Activated CD4-positive, alpha-beta T cell treated with anti-CD3 and anti-CD28 coated beads, Interleukin-2, amount 10 ng/mL, durations not matched to agents 7 days and 5 days (primary cell): Measurements from ENCODE around the gene CLDND1. TPM values are rescaled to one million over a fixed set of nuclear protein-coding genes. Genes with fewer than 3 reads are reported as not detected.
A peak's percentile ranks its signal among the peaks of the same experiment; 100 is the strongest.

ENCODE experiments used
- CTCF ChIA-PET: fragments of 350-600 bp; sonication (Branson Sonifier 250); formaldehyde crosslinking; loops from one replicate; lab custom pipeline; 2021; ENCODE audit warnings: antibody characterized with exemption; lab: Charles Lee
- POLR2A ChIA-PET: fragments of 350-600 bp; sonication (Branson Sonifier 250); formaldehyde crosslinking; loops from one replicate; lab custom pipeline; 2021; ENCODE audit warnings: antibody characterized with exemption; lab: Charles Lee
- DNase-seq: peaks from one replicate; pipeline ENCODE4 v3.0.0-alpha.2; 2020
- H3K27ac Mint-ChIP-seq: one replicate; pipeline ENCODE4 v1.8.0; 2021; ENCODE audit warnings: mild to moderate bottlenecking, moderate library complexity, mixed read lengths
- H3K27me3 Mint-ChIP-seq: one replicate; pipeline ENCODE4 v1.8.0; 2021; ENCODE audit warnings: mixed read lengths
- H3K36me3 Mint-ChIP-seq: one replicate; pipeline ENCODE4 v1.8.0; 2021; ENCODE audit warnings: low read depth, mixed read lengths
- H3K4me1 Mint-ChIP-seq: one replicate; pipeline ENCODE4 v1.8.0; 2021; ENCODE audit warnings: mixed read lengths
- H3K4me3 Mint-ChIP-seq: one replicate; pipeline ENCODE4 v1.8.0; 2021; ENCODE audit warnings: mild to moderate bottlenecking, moderate library complexity, mixed read lengths
- H3K9me3 Mint-ChIP-seq: one replicate; pipeline ENCODE4 v1.8.0; 2021; ENCODE audit warnings: mixed read lengths
- total RNA-seq, 2 experiments: library from RNA; stranded (reverse); gene quantifications; one replicate each; pipeline ENCODE4 v1.2.3, GENCODE V29; 2021

The CLDND1 gene
- total RNA-seq, 2 experiments from 2014 or later = 399 to 432 TPM

DNA sequence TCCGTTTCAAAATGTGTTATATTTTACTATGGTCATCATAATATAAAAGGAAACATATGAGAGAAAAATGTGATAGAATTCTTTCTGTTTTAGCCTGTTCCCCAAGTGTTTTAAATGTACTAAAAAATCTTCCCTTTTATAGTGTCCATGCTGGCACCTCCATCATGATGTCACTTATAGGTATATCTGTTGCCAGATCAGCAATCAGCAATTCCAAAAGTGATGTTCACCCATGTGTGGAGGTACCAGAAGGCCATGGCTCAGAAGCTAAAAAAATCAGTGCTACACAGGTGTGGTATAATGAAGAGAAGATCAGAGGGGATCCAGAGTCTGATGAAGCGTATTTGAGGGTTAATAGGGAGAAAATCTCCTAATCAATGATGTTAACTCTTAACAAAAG lies 8.0 kb upstream of the CLDND1 start:
- peaks cover 56% of the 10 kb centered on the region for H3K4me1 Mint-ChIP-seq
- no peaks in the 10 kb centered on the region for H3K27me3 Mint-ChIP-seq
- no peak overlapping the region for H3K27ac Mint-ChIP-seq
- ChIA-PET POLR2A (no interaction called here), CTCF (interaction anchor here (1.0 kb wide), 1 partner anchor 9 kb away, joined by 3 read pairs; no protein-coding TSS in a partner anchor)
- H3K9me3 Mint-ChIP-seq = no peaks in the 10 kb centered on the region
- DNase-seq = no peak
- peaks cover 45% of the 10 kb centered on the region for H3K36me3 Mint-ChIP-seq
- no peak overlapping the region for H3K4me3 Mint-ChIP-seq

GRCh38 chr3:98529856-98530459 lies 7.3 kb upstream of the CLDND1 start:
- peak overlapping the region; percentile 45 for H3K4me3 Mint-ChIP-seq
- ChIA-PET CTCF (interaction anchor here (1.0 kb wide), 1 partner anchor 9 kb away, joined by 3 read pairs; no protein-coding TSS in a partner anchor), POLR2A (no interaction called here)
- H3K9me3 Mint-ChIP-seq = peaks cover 2% of the 10 kb centered on the region
- DNase-seq = no peak
- no peak overlapping the region for H3K27ac Mint-ChIP-seq
- peaks cover 63% of the 10 kb centered on the region for H3K4me1 Mint-ChIP-seq
- no peaks in the 10 kb centered on the region for H3K27me3 Mint-ChIP-seq
- H3K36me3 Mint-ChIP-seq = peaks cover 50% of the 10 kb centered on the region

DNA sequence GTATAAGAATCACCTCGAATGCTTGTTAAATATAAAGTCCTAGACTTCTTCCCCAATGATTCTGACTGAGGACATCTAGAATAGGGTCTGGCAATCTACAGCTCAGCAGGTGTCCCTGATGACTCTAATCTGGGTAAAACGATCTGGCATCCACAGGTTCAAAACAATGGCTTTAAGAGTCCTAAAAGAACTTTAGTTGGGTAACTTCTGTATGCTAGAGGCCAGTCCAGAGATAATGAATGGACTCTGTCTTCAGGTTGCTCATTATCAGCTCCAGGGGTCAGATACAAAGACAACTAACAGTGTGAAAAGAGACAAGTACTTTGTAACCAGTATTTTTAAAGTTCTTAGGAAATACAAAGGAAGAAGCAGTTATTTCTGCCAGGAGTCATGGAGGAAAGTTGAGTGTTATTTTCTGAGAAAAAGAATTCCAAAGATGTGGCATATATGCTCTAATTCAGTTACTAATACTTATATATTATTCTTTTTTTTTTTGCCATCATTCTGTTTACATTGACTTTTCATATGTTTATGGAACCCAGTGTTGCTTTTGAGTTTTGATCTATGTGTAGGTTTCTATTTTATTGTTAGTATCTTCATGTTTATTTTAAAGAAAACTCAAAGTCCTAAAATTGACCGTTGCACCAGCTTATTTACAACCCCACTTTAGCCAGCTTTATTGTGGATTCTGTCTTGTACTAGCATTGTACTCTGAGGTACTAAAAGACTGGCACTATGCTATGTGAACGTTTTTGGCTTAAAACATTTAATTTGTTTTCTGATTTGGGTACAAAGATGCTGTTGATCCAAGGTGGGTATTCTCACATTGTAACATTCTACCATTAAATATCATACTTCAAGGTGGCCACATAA lies 6.0 kb upstream of the CLDND1 start:
- Mint-ChIP-seq H3K36me3 (peaks cover 60% of the 10 kb centered on the region), H3K9me3 (peaks cover 7% of the 10 kb centered on the region), H3K4me1 (peaks cover 74% of the 10 kb centered on the region), H3K4me3 (no peak overlapping the region), H3K27me3 (no peaks in the 10 kb centered on the region), H3K27ac (no peak overlapping the region)
- CTCF ChIA-PET = no interaction called here
- POLR2A ChIA-PET = no interaction called here
- no peak for DNase-seq

DNA sequence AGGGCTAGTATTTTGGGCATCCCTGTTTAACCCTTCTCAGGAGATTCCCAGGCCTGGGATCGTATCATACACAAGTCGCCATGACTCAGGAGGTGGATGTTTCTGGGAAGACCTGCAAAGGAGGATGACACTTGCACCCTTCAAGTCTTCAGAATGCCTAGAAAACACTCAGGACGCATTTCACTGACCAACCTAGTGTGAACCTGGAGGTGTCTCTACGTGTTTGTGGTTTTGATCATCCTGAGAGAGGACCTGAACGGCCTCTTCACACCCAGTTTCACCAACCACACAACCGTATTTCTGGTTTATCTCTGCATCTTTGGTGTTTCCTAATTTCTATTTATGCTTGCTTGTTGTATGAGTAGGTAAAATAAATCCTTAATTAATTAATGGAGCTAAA lies 2.8 kb upstream of the CLDND1 start:
- POLR2A ChIA-PET = no interaction called here

GRCh38 chr3:98521897-98522543 lies 682 bp downstream of the CLDND1 start:
- Mint-ChIP-seq H3K9me3 (peaks cover 10% of the 10 kb centered on the region), H3K27me3 (no peaks in the 10 kb centered on the region), H3K27ac (peak overlapping the region; percentile 91), H3K4me1 (peaks cover 64% of the 10 kb centered on the region), H3K4me3 (peak overlapping the region; percentile 89), H3K36me3 (peaks cover 77% of the 10 kb centered on the region)
- ChIA-PET POLR2A (interaction anchor here (1.2 to 2.0 kb wide), 3 partner anchors 32 to 42 kb away, joined by 3 to 19 read pairs (median 5); no protein-coding TSS in a partner anchor), CTCF (interaction anchor here (0.7 to 2.0 kb wide), 6 partner anchors 9 to 52 kb away, joined by 3 to 9 read pairs (median 3); no protein-coding TSS in a partner anchor)
- DNase-seq = peak; percentile 66

More for the DNA sequence above, 2.8 kb upstream of the CLDND1 start:
- Mint-ChIP-seq H3K9me3 (peaks cover 10% of the 10 kb centered on the region), H3K27ac (peak overlapping the region; percentile 63), H3K4me1 (peaks cover 54% of the 10 kb centered on the region), H3K27me3 (no peaks in the 10 kb centered on the region), H3K36me3 (peaks cover 61% of the 10 kb centered on the region), H3K4me3 (no peak overlapping the region)
- peak; percentile 20 for DNase-seq
- CTCF ChIA-PET = interaction anchor here (0.8 to 1.9 kb wide), 5 partner anchors 11 to 72 kb away, joined by 3 to 5 read pairs (median 3); no protein-coding TSS in a partner anchor

GRCh38 chr3:98519351-98519750 lies 3.4 kb downstream of the CLDND1 start:
- Mint-ChIP-seq H3K27me3 (no peaks in the 10 kb centered on the region), H3K27ac (peak overlapping the region; percentile 84), H3K36me3 (peaks cover 88% of the 10 kb centered on the region), H3K4me3 (peak overlapping the region; percentile 89), H3K9me3 (peaks cover 3% of the 10 kb centered on the region), H3K4me1 (peaks cover 70% of the 10 kb centered on the region)
- ChIA-PET POLR2A (no interaction called here), CTCF (no interaction called here)
- no peak for DNase-seq

DNA sequence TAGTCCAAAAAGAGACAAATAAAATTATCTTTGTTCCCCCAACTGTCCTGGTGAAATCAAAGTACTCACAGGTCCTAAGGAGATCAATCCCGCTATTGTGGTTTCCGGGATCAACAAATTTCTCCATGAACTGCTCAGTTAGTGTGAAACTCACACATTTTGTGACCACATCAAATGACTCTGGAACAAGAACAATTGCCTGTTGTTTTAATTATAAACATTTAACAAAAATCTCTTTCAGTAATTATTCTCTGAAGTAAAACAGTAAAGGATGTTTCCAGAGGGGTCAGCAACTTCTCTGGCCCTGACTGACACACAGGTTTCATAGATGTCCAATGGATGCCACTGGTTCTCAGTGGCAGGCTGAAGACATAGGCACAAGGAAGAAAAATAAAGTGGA lies 3.9 kb downstream of the CLDND1 start:
- Mint-ChIP-seq H3K27me3 (no peaks in the 10 kb centered on the region), H3K4me3 (peak overlapping the region; percentile 89), H3K9me3 (peaks cover 3% of the 10 kb centered on the region), H3K4me1 (peaks cover 69% of the 10 kb centered on the region), H3K36me3 (peaks cover 88% of the 10 kb centered on the region), H3K27ac (peak overlapping the region; percentile 84)
- no peak for DNase-seq
- ChIA-PET CTCF (no interaction called here), POLR2A (no interaction called here)

DNA sequence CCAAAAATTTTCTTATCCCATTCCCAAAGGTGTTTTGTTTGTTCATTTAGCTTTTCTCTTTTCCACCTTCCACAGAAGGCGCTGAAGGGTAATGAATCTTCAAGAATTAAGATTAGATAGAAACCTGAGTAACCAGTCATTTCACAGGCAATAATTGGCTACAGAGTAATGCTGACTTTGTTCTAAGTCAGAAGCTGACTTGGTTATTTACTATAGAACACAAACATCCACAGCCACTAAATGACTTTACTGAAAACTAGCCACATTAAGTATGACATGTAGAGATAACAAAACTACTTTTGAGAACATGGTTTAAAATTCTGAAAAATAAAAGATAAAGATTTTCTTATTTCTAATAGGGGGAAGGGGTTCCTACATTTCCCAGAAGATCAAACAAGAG lies 7.8 kb downstream of the CLDND1 start:
- Mint-ChIP-seq H3K36me3 (peaks cover 91% of the 10 kb centered on the region), H3K4me3 (no peak overlapping the region), H3K9me3 (no peaks in the 10 kb centered on the region), H3K27ac (no peak overlapping the region), H3K27me3 (no peaks in the 10 kb centered on the region), H3K4me1 (peaks cover 72% of the 10 kb centered on the region)
- DNase-seq = no peak
- CTCF ChIA-PET = no interaction called here
- POLR2A ChIA-PET = no interaction called here

DNA sequence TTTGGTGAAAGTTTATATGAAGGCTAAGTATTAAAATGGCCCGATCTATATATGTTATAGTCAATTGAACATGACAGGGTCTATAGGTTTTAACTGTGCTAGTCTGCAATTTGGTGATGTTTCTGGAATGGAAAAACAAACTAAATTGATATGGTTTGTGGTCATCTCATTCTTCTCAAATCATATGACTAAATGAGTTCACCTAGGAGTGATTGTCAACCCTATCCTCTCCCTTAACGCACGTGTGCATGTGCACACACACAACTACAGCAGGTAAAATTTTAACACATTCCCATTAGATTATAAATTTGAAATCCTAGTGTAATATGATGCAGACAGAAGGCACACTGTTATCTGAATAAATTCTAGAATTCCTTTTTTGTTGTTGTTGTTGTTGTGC lies 9.0 kb downstream of the CLDND1 start:
- H3K27me3 Mint-ChIP-seq = no peaks in the 10 kb centered on the region
- peaks cover under 1% of the 10 kb centered on the region for H3K9me3 Mint-ChIP-seq
- CTCF ChIA-PET = no interaction called here
- POLR2A ChIA-PET = no interaction called here
- no peak overlapping the region for H3K4me3 Mint-ChIP-seq
- peaks cover 90% of the 10 kb centered on the region for H3K36me3 Mint-ChIP-seq
- no peak for DNase-seq
- H3K4me1 Mint-ChIP-seq = peaks cover 68% of the 10 kb centered on the region
- no peak overlapping the region for H3K27ac Mint-ChIP-seq

DNA sequence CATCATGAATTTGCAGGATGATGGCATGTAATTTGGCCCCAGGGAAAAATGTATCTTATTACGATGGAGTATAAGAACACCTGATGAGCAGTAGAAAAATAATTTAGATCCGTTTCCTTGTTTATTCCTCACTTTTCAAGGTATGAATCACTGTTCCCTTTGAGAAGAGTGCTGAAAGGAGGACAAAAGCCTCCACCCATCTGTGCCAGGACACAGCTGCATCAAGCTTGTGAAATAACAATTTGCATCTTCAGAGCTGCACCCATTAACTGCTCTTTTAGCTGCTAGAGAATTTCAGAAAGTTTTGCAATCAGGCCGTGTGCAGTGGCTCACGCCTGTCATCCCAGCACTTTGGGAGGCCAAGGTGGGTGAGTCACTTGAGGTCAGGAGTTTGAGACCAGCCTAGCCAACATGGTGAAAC lies 9.6 kb downstream of the CLDND1 start:
- CTCF ChIA-PET = interaction anchor here (1.0 to 2.5 kb wide), 2 partner anchors 11 to 23 kb away, joined by 3 to 6 read pairs; no protein-coding TSS in a partner anchor
- H3K36me3 Mint-ChIP-seq = peaks cover 90% of the 10 kb centered on the region
- no peak for DNase-seq
- POLR2A ChIA-PET = no interaction called here
- peaks cover 6% of the 10 kb centered on the region for H3K9me3 Mint-ChIP-seq
- no peaks in the 10 kb centered on the region for H3K27me3 Mint-ChIP-seq
- peak overlapping the region; percentile 36 for H3K27ac Mint-ChIP-seq
- peaks cover 68% of the 10 kb centered on the region for H3K4me1 Mint-ChIP-seq
- no peak overlapping the region for H3K4me3 Mint-ChIP-seq

DNA sequence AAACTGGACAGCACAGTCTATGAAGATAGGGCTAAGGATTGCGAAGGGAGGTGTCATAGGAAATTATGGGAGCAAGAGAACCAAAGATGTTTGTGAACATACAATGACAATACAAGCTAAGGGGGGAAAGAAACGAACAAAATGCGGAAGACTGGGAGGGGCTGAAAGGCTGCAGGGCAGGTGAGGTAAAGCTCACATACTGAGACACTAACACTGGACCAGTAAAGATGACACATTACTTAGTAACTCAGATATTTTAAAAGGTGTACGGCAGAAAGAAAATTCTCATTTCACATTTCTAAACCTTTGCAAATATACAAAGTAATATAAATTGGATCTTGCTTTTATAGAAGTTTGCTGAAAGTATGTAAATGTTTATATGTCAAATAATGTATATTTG lies 10.1 kb downstream of the CLDND1 start:
- H3K27me3 Mint-ChIP-seq = no peaks in the 10 kb centered on the region
- ChIA-PET CTCF (interaction anchor here (1.0 to 2.5 kb wide), 4 partner anchors 11 to 61 kb away, joined by 3 to 6 read pairs (median 4); no protein-coding TSS in a partner anchor), POLR2A (no interaction called here)
- H3K9me3 Mint-ChIP-seq = peaks cover 9% of the 10 kb centered on the region
- H3K36me3 Mint-ChIP-seq = peaks cover 88% of the 10 kb centered on the region
- no peak overlapping the region for H3K27ac Mint-ChIP-seq
- H3K4me3 Mint-ChIP-seq = no peak overlapping the region
- no peak for DNase-seq
- H3K4me1 Mint-ChIP-seq = peaks cover 65% of the 10 kb centered on the region

GRCh38 chr3:98508582-98508981 lies 14.1 kb downstream of the CLDND1 start:
- Mint-ChIP-seq H3K4me3 (no peak overlapping the region), H3K4me1 (peaks cover 33% of the 10 kb centered on the region), H3K9me3 (peaks cover 10% of the 10 kb centered on the region), H3K36me3 (peaks cover 76% of the 10 kb centered on the region), H3K27me3 (no peaks in the 10 kb centered on the region), H3K27ac (peak overlapping the region; percentile 10)
- no peak for DNase-seq
- ChIA-PET CTCF (interaction anchor here (0.5 to 1.5 kb wide), 2 partner anchors 47 to 613 kb away, joined by 3 to 4 read pairs; no protein-coding TSS in a partner anchor), POLR2A (no interaction called here)
